ENCODE measurements around the gene ATG10.

GRCh38 chr5:82152978-82153481, 181.2 kb downstream of the ATG10 start:
- TF ChIP-seq, protein P1, sequence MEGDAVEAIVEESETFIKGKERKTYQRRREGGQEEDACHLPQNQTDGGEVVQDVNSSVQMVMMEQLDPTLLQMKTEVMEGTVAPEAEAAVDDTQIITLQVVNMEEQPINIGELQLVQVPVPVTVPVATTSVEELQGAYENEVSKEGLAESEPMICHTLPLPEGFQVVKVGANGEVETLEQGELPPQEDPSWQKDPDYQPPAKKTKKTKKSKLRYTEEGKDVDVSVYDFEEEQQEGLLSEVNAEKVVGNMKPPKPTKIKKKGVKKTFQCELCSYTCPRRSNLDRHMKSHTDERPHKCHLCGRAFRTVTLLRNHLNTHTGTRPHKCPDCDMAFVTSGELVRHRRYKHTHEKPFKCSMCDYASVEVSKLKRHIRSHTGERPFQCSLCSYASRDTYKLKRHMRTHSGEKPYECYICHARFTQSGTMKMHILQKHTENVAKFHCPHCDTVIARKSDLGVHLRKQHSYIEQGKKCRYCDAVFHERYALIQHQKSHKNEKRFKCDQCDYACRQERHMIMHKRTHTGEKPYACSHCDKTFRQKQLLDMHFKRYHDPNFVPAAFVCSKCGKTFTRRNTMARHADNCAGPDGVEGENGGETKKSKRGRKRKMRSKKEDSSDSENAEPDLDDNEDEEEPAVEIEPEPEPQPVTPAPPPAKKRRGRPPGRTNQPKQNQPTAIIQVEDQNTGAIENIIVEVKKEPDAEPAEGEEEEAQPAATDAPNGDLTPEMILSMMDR (IDR thresholded peaks at IDR 0.05) = no peak
- TF ChIP-seq ZFX (IDR thresholded peaks at IDR 0.05; ENCODE audit: borderline replicate concordance) = no peak

All from 22Rv1 (cell line).